ENCODE measurements around the gene CACNA2D3. TPM values are rescaled to one million over a fixed set of nuclear protein-coding genes. Genes with fewer than 3 reads are reported as not detected.

CACNA2D3 gene
- total RNA-seq, 4 donors from 2014 or later = 0.83 to 5.0 (median 2.5) TPM

DNA sequence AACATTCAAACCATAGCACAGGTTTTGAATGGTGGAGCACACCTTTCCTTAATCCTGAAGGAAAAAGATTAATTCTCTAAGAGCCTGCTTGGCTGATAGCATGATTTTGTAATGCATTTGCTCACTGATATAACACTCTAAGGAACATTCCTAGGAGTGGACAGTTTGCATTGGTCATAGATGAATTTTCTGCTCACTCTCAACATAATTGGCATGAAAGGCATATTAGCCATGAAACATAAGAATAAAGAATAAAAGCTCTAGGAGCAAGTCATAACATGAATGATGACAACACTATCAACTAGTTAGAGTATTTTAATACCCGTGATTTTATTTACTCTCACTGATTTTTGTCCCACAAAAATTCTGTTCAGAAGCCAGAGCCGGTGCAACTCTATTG lies 839.8 kb downstream of the CACNA2D3 start:
- H3K9me3 ChIP-seq = no peaks in the 10 kb centered on the region
- no peaks in the 10 kb centered on the region for H3K36me3 ChIP-seq
- H3K27ac ChIP-seq = no peak overlapping the region
- no peaks in the 10 kb centered on the region for H3K4me1 ChIP-seq
- TF ChIP-seq CTCF (IDR thresholded peaks at IDR 0.05) = no peak
- no peak for TF ChIP-seq POLR2A (IDR thresholded peaks at IDR 0.05)
- intact Hi-C loops (cut with DNase I; ENCODE audit: low total_unique reads) = no loop called here
- no peak for DNase-seq
- no peak overlapping the region for H3K4me3 ChIP-seq
- no peaks in the 10 kb centered on the region for H3K27me3 ChIP-seq

- TF ChIP-seq POLR2A (IDR thresholded peaks at IDR 0.05) (no peak), CTCF (IDR thresholded peaks at IDR 0.05) (no peak)
- Histone ChIP-seq H3K9me3 (no peaks in the 10 kb centered on the region), H3K4me3 (no peak overlapping the region), H3K27ac (no peak overlapping the region), H3K36me3 (no peaks in the 10 kb centered on the region), H3K27me3 (no peaks in the 10 kb centered on the region), H3K4me1 (no peaks in the 10 kb centered on the region)
- intact Hi-C loops (cut with DNase I; ENCODE audit: low total_unique reads) = no loop called here
- no peak for DNase-seq
Observed at GRCh38 chr3:54963641-54964040, 841.3 kb downstream of the CACNA2D3 start.

- Histone ChIP-seq H3K4me1 (no peaks in the 10 kb centered on the region), H3K9me3 (no peaks in the 10 kb centered on the region), H3K4me3 (no peak overlapping the region), H3K27ac (no peak overlapping the region), H3K27me3 (no peaks in the 10 kb centered on the region), H3K36me3 (no peaks in the 10 kb centered on the region)
- intact Hi-C loops (cut with DNase I; ENCODE audit: low total_unique reads) = no loop called here
- DNase-seq = no peak
- TF ChIP-seq CTCF (IDR thresholded peaks at IDR 0.05) (no peak), POLR2A (IDR thresholded peaks at IDR 0.05) (no peak)
Observed at GRCh38 chr3:54964081-54964480, 841.7 kb downstream of the CACNA2D3 start.

DNA sequence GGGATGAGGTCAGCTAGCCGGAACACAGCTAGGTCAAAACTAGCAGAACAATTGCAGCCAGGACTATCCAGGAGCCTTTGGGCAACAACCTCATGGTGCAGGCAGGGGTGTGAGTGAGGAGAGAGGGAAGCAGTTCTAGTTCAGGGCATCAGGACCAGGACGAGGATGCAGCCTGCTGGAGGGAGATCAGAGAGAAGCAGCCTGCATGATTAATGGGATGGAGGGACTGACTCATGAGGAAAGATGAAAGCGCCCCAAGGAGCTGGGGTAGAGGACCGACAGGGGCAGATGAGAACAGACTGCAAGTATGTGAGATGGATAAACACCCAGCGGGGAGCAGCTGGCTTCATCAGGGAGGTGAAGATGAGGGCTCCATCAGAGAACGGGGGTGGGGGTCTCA lies 843.4 kb downstream of the CACNA2D3 start:
- DNase-seq = peak in 1 of 2 donors; percentile 23
- intact Hi-C loops (cut with DNase I; ENCODE audit: low total_unique reads) = no loop called here
- Histone ChIP-seq H3K36me3 (no peaks in the 10 kb centered on the region), H3K4me3 (no peak overlapping the region), H3K27me3 (no peaks in the 10 kb centered on the region), H3K9me3 (no peaks in the 10 kb centered on the region), H3K27ac (no peak overlapping the region), H3K4me1 (no peaks in the 10 kb centered on the region)
- TF ChIP-seq CTCF (IDR thresholded peaks at IDR 0.05) (no peak), POLR2A (IDR thresholded peaks at IDR 0.05) (no peak)

GRCh38 chr3:54966979-54967378 lies 844.6 kb downstream of the CACNA2D3 start:
- Histone ChIP-seq H3K27ac (no peak overlapping the region), H3K27me3 (no peaks in the 10 kb centered on the region), H3K36me3 (no peaks in the 10 kb centered on the region), H3K9me3 (no peaks in the 10 kb centered on the region), H3K4me1 (no peaks in the 10 kb centered on the region), H3K4me3 (no peak overlapping the region)
- TF ChIP-seq POLR2A (IDR thresholded peaks at IDR 0.05) (no peak), CTCF (IDR thresholded peaks at IDR 0.05) (no peak)
- no peak for DNase-seq
- intact Hi-C loops (cut with DNase I; ENCODE audit: low total_unique reads) = no loop called here

All from uterus (tissue), 4 donors.